Upper lobe of right lung (tissue), 1 donor: ENCODE data around the gene HBS1L. TPM values are rescaled to one million over a fixed set of nuclear protein-coding genes. Genes with fewer than 3 reads are reported as not detected.

Experiments used
- ATAC-seq: fragments of 200-7000 bp; cut with Tn5 transposase; one replicate; pipeline ENCODE4 v1.9.1; 2020; ENCODE audit warnings: mild to moderate bottlenecking, moderate library complexity
- DNase-seq: peaks from one replicate; pipeline ENCODE4 v3.0.0-alpha.2; 2020
- H3K27ac ChIP-seq: fragments of 200-600 bp; one replicate; pipeline ENCODE4 v1.8.0; 2022
- H3K27me3 ChIP-seq: fragments of 200-600 bp; one replicate; pipeline ENCODE4 v1.8.0; 2022; ENCODE audit warnings: mild to moderate bottlenecking
- H3K36me3 ChIP-seq: fragments of 200-600 bp; one replicate; pipeline ENCODE4 v1.8.0; 2022
- H3K4me1 ChIP-seq: fragments of 200-600 bp; one replicate; pipeline ENCODE4 v1.8.0; 2022
- H3K4me3 ChIP-seq: fragments of 200-600 bp; one replicate; pipeline ENCODE4 v1.8.0; 2022; ENCODE audit warnings: mild to moderate bottlenecking
- H3K9me3 ChIP-seq: fragments of 200-600 bp; one replicate; pipeline ENCODE4 v1.8.0; 2022
- CTCF ChIP-seq: fragments of 200-600 bp; IDR thresholded peaks from one replicate; pipeline ENCODE4 v1.8.0; 2022; ENCODE audit warnings: antibody characterized with exemption
- intact Hi-C: fragments of 100-400 bp; cut with DNase I; formaldehyde crosslinking; loops from one replicate; pipeline ENCODE4 v1.11.0; 2022
- total RNA-seq: library from RNA; stranded (reverse); fragmentation: NEBNext Ultra II Directional; extraction: Animal tissue kit (Norgen Biotek cat#: 25700); gene quantifications from one replicate; pipeline ENCODE4 v1.2.1, GENCODE V29; 2021
- donor health status: DM: no; HTN: yes; CAD: no; lungs with severe emphysema.

HBS1L gene
- total RNA-seq, 1 donor from 2014 or later = 48.2 TPM

DNA sequence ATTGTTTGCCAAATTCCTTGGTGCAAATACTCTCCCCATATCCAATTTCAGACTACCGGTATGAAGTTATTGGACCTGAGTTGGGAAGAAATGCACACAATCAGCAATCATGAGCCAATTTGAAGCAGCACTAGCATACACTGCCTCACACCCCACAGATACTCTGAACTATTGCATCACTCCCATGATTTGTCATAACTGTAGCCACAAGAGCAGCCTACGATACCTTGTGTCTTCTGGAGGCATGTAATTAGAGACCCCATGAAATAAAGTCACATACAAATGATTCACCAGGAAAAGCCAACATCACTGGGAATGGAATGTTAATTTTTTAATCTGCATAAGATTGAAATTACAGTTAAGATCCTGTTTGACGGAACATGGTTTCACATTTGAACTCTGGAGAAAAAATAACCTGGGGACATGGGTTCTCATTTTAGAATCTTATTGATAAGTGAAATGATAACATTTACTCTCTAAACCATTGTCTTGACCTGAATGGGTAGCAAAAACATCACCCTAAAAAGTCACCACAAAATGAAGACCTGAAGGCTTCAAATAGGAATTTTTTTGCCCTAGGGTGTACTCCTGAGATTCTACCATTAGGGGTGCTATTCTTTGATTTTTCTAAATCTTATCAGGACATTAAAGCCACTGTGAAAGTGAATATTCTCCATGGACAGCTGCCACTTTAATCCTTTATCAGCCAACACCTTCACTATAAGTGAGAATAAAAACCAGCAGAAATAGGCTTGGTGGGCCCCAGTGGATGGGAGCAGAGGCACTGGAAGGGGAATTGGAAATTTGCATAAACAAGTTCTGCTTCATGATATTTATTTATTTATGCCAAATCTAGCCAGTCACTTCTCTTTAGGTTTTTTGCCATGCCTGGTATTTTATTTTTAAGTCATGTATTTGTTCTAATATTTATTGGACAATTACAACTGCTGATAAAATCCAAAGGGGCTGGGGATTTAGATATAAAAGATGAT is 34.5 kb upstream of the HBS1L start:
- ATAC-seq = peak; percentile 88
- H3K36me3 ChIP-seq = no peaks in the 10 kb centered on the region
- no peak for DNase-seq
- H3K4me1 ChIP-seq = no peaks in the 10 kb centered on the region
- H3K9me3 ChIP-seq = no peaks in the 10 kb centered on the region
- TF ChIP-seq CTCF = peak; percentile 46
- no peak overlapping the region for H3K27ac ChIP-seq
- peak overlapping the region; percentile 17 for H3K4me3 ChIP-seq
- no peaks in the 10 kb centered on the region for H3K27me3 ChIP-seq
- intact Hi-C loops = no loop called here

DNA sequence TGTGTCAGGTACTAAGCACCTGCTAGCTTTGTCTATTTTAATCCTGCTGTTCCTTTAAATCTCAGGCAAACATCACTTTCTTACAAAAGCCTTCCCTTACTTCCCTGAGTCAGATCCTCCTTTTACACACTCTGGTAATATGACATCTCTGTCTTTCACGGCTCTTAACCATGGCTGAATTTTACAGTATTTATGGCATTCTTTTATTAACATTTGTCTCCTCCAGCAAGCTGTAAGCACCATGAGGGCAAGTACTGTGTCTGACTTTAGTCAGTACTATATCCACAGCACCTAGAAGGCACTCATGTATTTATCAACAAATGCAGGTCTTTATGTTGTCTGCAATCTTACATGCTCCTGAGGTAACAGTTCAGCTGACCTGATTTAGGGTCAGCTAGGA is 33.7 kb upstream of the HBS1L start:
- H3K36me3 ChIP-seq = no peaks in the 10 kb centered on the region
- no peak overlapping the region for H3K4me3 ChIP-seq
- H3K4me1 ChIP-seq = no peaks in the 10 kb centered on the region
- TF ChIP-seq CTCF = no peak
- H3K27ac ChIP-seq = no peak overlapping the region
- no peaks in the 10 kb centered on the region for H3K9me3 ChIP-seq
- intact Hi-C loops = no loop called here
- no peak for DNase-seq
- H3K27me3 ChIP-seq = no peaks in the 10 kb centered on the region
- peak; percentile 55 for ATAC-seq

- Histone ChIP-seq H3K4me1 (no peaks in the 10 kb centered on the region), H3K36me3 (no peaks in the 10 kb centered on the region), H3K27me3 (no peaks in the 10 kb centered on the region), H3K27ac (no peak overlapping the region), H3K9me3 (no peaks in the 10 kb centered on the region), H3K4me3 (no peak overlapping the region)
- intact Hi-C loops = no loop called here
- DNase-seq (no peak), ATAC-seq (no peak)
- TF ChIP-seq CTCF = no peak
Measured at GRCh38 chr6:135087803-135088202, 33.2 kb upstream of the HBS1L start.

DNA sequence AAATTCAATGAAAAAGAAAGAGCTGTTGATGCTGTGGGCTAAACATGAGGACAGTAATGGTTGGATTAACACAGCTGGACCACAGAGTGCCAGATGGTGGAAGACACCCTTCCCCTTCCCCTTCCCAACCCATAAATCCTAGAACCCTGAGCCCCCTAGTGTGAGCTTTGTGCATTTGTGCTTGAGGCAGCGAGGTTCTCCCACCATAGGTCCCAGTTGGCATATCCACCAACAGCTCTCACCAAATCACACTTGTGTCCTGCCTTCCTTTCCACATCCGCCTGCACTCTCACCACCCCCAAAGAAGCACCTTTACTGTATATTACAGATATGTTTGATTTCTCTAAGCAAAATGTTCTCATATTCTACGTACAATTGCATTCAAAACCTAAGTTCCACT is 32.8 kb upstream of the HBS1L start:
- DNase-seq = no peak
- H3K27me3 ChIP-seq = no peaks in the 10 kb centered on the region
- no peak overlapping the region for H3K4me3 ChIP-seq
- no peaks in the 10 kb centered on the region for H3K9me3 ChIP-seq
- H3K4me1 ChIP-seq = no peaks in the 10 kb centered on the region
- no peak overlapping the region for H3K27ac ChIP-seq
- no peaks in the 10 kb centered on the region for H3K36me3 ChIP-seq
- ATAC-seq = peak; percentile 24
- TF ChIP-seq CTCF = no peak
- intact Hi-C loops = no loop called here

- ATAC-seq = no peak
- no peaks in the 10 kb centered on the region for H3K36me3 ChIP-seq
- no peak for TF ChIP-seq CTCF
- no peaks in the 10 kb centered on the region for H3K27me3 ChIP-seq
- H3K4me3 ChIP-seq = no peak overlapping the region
- DNase-seq = no peak
- H3K4me1 ChIP-seq = no peaks in the 10 kb centered on the region
- peaks cover 8% of the 10 kb centered on the region for H3K9me3 ChIP-seq
- intact Hi-C loops = no loop called here
- H3K27ac ChIP-seq = no peak overlapping the region
Measured at GRCh38 chr6:135086414-135086764, 31.8 kb upstream of the HBS1L start.
